ENCODE measurements around the gene OTOGL. TPM values are rescaled to one million over a fixed set of nuclear protein-coding genes. Genes with fewer than 3 reads are reported as not detected.

Gene OTOGL
- total RNA-seq, 4 donors from 2014 or later: 0.21 to 0.60 (median 0.44) TPM; not detected in 1

- Histone ChIP-seq H3K4me1 (no peaks in the 10 kb centered on the region), H3K27ac (no peak overlapping the region), H3K27me3 (no peaks in the 10 kb centered on the region), H3K9me3 (no peaks in the 10 kb centered on the region), H3K36me3 (no peaks in the 10 kb centered on the region), H3K4me3 (no peak overlapping the region)
- WGBS, 2 donors: 73 to 79% methylated on average over 1 of the region's 1 CpG
- DNase-seq (ENCODE audit: low spot score in 2 of 2): no peak
- no peak for TF ChIP-seq POLR2A (IDR thresholded peaks at IDR 0.05)
- TF ChIP-seq CTCF (IDR thresholded peaks at IDR 0.05): no peak
- no peak for TF ChIP-seq EP300 (IDR thresholded peaks at IDR 0.05)
Measured at GRCh38 chr12:80314741-80315140, 215.4 kb downstream of the OTOGL start.

GRCh38 chr12:80316222-80316621 is 216.9 kb downstream of the OTOGL start:
- TF ChIP-seq EP300 (IDR thresholded peaks at IDR 0.05) (no peak), CTCF (IDR thresholded peaks at IDR 0.05) (no peak), POLR2A (IDR thresholded peaks at IDR 0.05) (no peak)
- H3K27ac ChIP-seq: no peak overlapping the region
- no peaks in the 10 kb centered on the region for H3K4me1 ChIP-seq
- no peaks in the 10 kb centered on the region for H3K9me3 ChIP-seq
- no peak for DNase-seq (ENCODE audit: low spot score in 2 of 2)
- no peak overlapping the region for H3K4me3 ChIP-seq
- H3K36me3 ChIP-seq: no peaks in the 10 kb centered on the region
- no peaks in the 10 kb centered on the region for H3K27me3 ChIP-seq
- 82 to 87% methylated on average over 2 of the region's 2 CpGs for WGBS, 2 donors

- no peaks in the 10 kb centered on the region for H3K9me3 ChIP-seq
- H3K4me3 ChIP-seq: no peak overlapping the region
- H3K27me3 ChIP-seq: no peaks in the 10 kb centered on the region
- DNase-seq (ENCODE audit: low spot score in 2 of 2): no peak
- TF ChIP-seq CTCF (IDR thresholded peaks at IDR 0.05) (no peak), POLR2A (IDR thresholded peaks at IDR 0.05) (no peak), EP300 (IDR thresholded peaks at IDR 0.05) (no peak)
- no peaks in the 10 kb centered on the region for H3K36me3 ChIP-seq
- no peaks in the 10 kb centered on the region for H3K4me1 ChIP-seq
- no peak overlapping the region for H3K27ac ChIP-seq
Measured at GRCh38 chr12:80317307-80317706, 218.0 kb downstream of the OTOGL start.

GRCh38 chr12:80317899-80318298 is 218.6 kb downstream of the OTOGL start:
- Histone ChIP-seq H3K9me3 (no peaks in the 10 kb centered on the region), H3K4me1 (no peaks in the 10 kb centered on the region), H3K36me3 (no peaks in the 10 kb centered on the region), H3K27ac (no peak overlapping the region), H3K27me3 (no peaks in the 10 kb centered on the region), H3K4me3 (no peak overlapping the region)
- DNase-seq (ENCODE audit: low spot score in 2 of 2): no peak
- TF ChIP-seq EP300 (IDR thresholded peaks at IDR 0.05) (no peak), CTCF (IDR thresholded peaks at IDR 0.05) (no peak), POLR2A (IDR thresholded peaks at IDR 0.05) (no peak)
- WGBS, 2 donors: 0% methylated on average over 1 of the region's 1 CpG

- Histone ChIP-seq H3K4me3 (no peak overlapping the region), H3K27ac (no peak overlapping the region), H3K4me1 (peaks cover 0 to 10% (median 0%) of the 10 kb centered on the region in 4 donors), H3K9me3 (no peaks in the 10 kb centered on the region), H3K36me3 (no peaks in the 10 kb centered on the region), H3K27me3 (no peaks in the 10 kb centered on the region)
- no peak for DNase-seq (ENCODE audit: low spot score in 2 of 2)
- TF ChIP-seq POLR2A (IDR thresholded peaks at IDR 0.05): no peak
- no peak for TF ChIP-seq EP300 (IDR thresholded peaks at IDR 0.05)
- TF ChIP-seq CTCF (IDR thresholded peaks at IDR 0.05): no peak
- 45 to 54% methylated on average over 2 of the region's 2 CpGs for WGBS, 2 donors
Measured at GRCh38 chr12:80320121-80320678, 220.9 kb downstream of the OTOGL start.

Measured in tibial nerve (tissue), 4 donors.